ENCODE data around the gene SORCS2.

The SORCS2 gene

DNA sequence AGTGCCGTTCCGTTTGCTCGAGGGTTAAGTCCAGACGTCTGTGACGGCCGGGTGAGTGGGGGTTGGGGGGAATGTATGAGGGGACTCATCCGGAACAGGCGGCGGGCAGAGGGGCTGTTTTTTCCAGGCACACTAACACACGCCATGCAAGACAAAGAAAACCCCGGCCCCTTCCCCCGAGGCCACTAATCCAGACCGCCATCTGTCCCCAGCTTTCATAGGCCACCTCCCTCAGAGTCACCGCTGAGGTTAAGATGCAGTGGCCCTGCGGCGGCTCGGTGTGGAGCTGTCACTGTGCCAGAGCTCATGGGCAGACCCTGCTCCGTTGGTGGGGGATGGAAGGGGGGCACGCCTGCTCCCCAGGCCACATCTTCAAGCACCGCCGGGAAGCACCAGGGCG is 34.1 kb downstream of the SORCS2 start:
- peak; percentile 70 for TF ChIP-seq GATA2 (IDR thresholded peaks at IDR 0.05; ENCODE audit: low read depth, low read length)
- no peak for TF ChIP-seq GATA3 (IDR thresholded peaks at IDR 0.05; ENCODE audit: low read depth, low read length)

DNA sequence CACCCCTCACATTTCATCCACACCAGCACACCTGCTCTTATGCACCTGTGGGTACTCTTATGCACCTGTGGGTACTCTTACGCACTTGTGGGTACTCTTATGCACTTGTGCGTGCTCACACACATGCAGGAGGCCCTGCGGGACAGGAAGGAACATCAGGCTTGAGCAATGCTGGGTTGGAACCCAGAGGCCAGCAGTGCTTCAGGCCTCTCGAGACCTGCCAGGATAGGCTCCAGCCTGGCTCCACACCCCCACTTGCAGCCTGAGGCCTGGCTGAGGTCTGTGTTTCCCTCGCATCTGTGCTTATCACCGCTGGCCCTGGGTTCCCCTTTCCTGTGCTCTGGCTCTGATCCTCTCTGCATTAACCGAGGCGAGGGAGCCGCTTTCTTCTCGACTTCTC is 34.7 kb downstream of the SORCS2 start:
- no peak for TF ChIP-seq GATA3 (IDR thresholded peaks at IDR 0.05; ENCODE audit: low read depth, low read length)
- no peak for TF ChIP-seq GATA2 (IDR thresholded peaks at IDR 0.05; ENCODE audit: low read depth, low read length)

DNA sequence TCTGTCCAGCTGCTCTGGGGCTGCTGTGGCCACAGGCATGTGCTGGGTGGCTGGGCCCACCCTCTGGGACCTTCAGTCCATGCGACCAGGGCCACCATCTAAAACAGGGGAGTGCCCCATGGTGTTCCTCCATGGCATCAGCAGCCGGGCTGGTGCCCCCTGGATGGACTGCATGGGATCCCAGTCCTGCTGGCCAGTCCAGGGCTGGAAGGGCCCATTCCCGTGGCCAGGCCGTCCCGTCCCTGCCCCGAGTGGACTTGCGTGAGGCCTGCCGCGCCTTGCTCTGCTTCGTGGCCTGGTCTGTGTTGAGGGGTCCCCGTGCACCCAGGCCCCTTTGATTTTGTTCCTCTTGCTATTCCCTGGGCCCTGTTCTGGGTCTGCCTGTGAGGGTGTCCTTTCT is 36.4 kb downstream of the SORCS2 start:
- TF ChIP-seq GATA3 (IDR thresholded peaks at IDR 0.05; ENCODE audit: low read depth, low read length) (no peak), GATA2 (IDR thresholded peaks at IDR 0.05; ENCODE audit: low read depth, low read length) (no peak)

DNA sequence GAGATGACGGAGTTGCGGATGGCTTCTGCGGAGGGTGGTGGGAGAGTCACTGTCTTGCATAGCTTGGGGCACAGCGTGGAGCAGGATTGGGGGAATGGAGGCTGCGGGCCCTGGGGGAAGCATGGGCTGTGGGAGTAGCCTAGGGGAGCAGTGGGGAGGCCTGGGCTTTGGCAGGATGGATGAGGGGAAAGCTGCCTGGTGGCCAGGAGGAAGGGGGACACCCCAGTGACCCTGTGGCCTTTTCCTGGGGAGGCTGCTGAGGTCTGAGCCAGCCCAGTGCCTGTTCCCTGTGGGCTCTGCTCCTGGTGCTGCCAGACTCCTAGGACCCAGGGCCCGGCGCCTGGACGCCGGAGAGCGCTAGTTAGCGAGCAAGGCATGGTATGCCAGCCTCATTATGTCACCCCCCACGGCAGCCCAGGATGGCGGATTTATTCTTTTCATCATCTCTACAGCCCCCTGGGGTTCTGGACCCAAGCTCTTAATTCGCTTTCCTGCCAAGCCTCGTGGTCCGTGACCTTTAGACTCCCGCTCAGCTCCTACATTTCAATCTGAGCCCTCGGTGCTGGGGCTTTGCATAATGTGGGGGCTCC is 39.8 kb downstream of the SORCS2 start:
- TF ChIP-seq GATA2 (IDR thresholded peaks at IDR 0.05; ENCODE audit: low read depth, low read length) (no peak), GATA3 (IDR thresholded peaks at IDR 0.05; ENCODE audit: low read depth, low read length) (no peak)

DNA sequence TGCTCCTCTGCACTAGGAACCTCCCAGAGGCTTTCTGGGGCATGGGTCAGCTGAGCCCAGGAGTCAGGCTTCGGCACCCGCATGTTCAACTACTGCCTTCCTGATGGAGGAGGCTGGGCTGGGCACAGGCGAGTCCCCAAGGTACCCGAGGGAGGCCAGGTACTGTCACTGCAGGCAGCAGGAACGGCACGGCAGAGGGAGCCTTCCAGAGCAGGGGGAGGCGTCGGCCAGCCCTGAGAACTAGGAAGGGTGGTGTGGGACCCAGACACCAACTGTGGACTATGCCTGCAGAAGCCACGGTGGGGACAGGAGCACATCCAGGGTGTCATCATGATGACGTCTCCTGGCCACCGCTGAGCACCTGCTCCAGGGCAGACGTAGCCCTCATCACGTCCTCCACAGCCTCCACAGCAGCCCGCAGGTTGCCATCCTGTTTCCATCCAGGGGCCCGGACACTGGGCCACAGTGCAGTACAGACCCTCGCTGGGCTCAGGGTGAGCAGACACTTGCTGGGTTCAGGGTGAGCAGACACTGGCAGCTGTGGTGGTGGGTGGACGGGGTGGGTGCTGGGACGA is 40.8 kb downstream of the SORCS2 start:
- TF ChIP-seq GATA2 (IDR thresholded peaks at IDR 0.05; ENCODE audit: low read depth, low read length) (no peak), GATA3 (IDR thresholded peaks at IDR 0.05; ENCODE audit: low read depth, low read length) (no peak)

DNA sequence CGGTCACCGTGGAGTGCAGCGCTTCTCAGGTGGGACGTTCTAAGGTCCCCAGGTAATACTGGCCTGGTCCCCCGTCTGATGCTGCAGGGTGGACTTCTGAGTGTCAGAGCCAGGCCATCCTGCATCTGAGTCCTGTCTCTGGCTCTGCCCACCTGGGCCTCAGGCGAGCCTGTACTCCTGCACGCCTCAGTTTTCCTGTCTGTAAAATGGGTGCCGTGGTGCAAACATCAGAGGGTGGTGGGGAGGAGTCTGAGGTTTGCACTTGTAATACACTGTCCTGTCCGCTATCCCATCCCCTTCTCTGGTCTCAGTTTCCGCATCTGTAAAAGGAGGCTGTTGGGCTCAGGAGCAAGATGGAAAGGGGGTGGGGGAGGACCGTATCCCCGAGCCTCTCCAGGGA is 41.3 kb downstream of the SORCS2 start:
- TF ChIP-seq GATA2 (IDR thresholded peaks at IDR 0.05; ENCODE audit: low read depth, low read length) (no peak), GATA3 (IDR thresholded peaks at IDR 0.05; ENCODE audit: low read depth, low read length) (no peak)

GRCh38 chr4:7234355-7235029 is 42.2 kb downstream of the SORCS2 start:
- no peak for TF ChIP-seq GATA3 (IDR thresholded peaks at IDR 0.05; ENCODE audit: low read depth, low read length)
- TF ChIP-seq GATA2 (IDR thresholded peaks at IDR 0.05; ENCODE audit: low read depth, low read length): no peak

DNA sequence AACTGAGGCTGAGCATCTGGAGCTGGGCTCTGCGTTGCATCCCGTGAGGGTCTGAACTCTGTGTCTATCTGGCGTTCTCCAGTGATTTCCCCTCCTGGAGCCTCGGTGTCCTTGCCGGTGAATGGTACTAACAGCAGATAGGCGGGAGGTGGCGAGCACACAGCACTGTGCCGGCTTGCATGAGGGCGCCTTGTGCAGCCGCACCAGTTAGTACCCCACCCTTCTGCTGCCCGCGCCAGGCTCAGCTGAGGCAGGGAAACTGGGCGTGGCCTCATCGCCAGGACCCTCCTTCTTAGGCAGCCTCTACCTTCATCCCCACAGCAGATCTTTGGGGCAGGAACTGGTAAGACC is 42.7 kb downstream of the SORCS2 start:
- no peak for TF ChIP-seq GATA2 (IDR thresholded peaks at IDR 0.05; ENCODE audit: low read depth, low read length)
- no peak for TF ChIP-seq GATA3 (IDR thresholded peaks at IDR 0.05; ENCODE audit: low read depth, low read length)

DNA sequence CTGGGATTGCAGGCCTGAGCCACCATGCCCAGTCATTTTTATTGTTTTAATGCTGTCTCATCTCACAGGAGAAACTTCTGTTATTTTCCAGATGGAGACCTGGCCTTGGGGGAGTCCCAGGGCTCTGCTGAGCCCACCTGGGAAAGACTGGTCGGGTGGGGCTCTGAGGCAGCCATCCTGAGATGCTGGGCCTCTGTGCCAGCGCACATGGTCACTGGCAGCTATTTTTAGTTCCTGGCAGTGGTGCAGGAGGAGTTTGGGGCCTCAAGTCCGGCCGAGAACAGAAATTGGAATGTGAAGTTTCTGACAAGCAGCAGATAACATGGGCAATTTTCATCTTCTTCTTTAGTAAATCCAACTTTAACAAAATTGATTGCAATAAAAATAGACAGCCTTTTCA is 44.5 kb downstream of the SORCS2 start:
- TF ChIP-seq GATA2 (IDR thresholded peaks at IDR 0.05; ENCODE audit: low read depth, low read length) (no peak), GATA3 (IDR thresholded peaks at IDR 0.05; ENCODE audit: low read depth, low read length) (no peak)

GRCh38 chr4:7237873-7238272 is 45.5 kb downstream of the SORCS2 start:
- TF ChIP-seq GATA3 (IDR thresholded peaks at IDR 0.05; ENCODE audit: low read depth, low read length): no peak
- no peak for TF ChIP-seq GATA2 (IDR thresholded peaks at IDR 0.05; ENCODE audit: low read depth, low read length)

- no peak for TF ChIP-seq GATA2 (IDR thresholded peaks at IDR 0.05; ENCODE audit: low read depth, low read length)
- TF ChIP-seq GATA3 (IDR thresholded peaks at IDR 0.05; ENCODE audit: low read depth, low read length): no peak
These were observed 46.1 kb downstream of the SORCS2 start for GRCh38 chr4:7238300-7238960.

DNA sequence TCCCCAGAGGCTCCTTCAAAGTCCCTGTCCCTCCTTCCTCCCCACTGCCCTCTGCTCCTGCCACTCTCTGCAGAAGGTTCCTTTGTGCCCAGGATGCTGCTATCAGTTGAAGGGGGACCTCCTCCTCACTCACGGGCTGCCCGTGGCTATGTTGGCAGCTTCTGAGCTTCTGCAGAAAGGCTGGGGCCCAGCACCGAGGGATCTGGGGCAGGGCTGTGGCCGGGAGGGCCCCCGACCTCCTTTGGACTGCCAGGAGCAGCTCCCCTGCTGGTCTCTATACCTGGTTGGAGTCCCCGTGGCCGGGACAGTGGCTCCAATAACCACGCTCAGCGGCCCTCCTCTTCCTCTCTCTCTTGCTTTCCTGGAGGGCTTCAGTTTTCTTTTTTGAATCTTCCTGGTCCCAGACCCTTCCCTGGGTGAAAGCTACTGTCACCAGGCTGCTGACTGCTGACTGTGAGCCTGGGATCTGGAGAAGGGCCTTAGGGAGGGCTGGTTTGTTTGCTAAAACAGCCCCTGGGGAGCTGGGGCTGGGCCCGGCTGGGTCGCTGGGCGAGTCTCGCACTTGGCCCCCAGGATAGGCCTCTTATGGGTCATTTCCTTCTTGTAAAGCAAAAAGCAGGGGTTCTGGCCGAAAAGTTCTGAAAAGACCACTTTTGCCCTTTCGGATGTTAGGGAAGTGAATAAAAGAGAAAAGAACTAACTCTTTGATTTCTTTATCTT is 46.9 kb downstream of the SORCS2 start:
- TF ChIP-seq GATA3 (IDR thresholded peaks at IDR 0.05; ENCODE audit: low read depth, low read length): no peak
- no peak for TF ChIP-seq GATA2 (IDR thresholded peaks at IDR 0.05; ENCODE audit: low read depth, low read length)

DNA sequence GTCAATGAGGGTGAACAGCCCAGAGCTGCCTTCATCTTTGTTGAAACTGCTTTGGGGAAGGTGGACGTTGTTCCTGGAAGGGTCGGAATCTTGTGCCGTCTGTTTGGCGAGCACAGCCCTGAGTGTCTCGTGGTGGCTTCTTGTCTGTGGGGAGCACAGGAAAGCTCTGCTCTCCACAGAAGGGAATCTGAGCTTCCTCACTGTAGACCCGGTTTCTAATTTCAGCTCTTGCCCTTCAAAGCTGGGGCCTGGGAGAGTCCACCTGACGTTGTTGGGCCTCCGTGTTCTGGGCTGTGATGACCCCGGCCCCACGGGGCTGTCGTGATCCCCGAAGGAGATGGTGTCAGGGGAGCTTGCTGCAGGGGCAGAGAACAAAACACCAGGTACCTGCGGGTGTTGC is 47.5 kb downstream of the SORCS2 start:
- TF ChIP-seq GATA3 (IDR thresholded peaks at IDR 0.05; ENCODE audit: low read depth, low read length): no peak
- TF ChIP-seq GATA2 (IDR thresholded peaks at IDR 0.05; ENCODE audit: low read depth, low read length): no peak

DNA sequence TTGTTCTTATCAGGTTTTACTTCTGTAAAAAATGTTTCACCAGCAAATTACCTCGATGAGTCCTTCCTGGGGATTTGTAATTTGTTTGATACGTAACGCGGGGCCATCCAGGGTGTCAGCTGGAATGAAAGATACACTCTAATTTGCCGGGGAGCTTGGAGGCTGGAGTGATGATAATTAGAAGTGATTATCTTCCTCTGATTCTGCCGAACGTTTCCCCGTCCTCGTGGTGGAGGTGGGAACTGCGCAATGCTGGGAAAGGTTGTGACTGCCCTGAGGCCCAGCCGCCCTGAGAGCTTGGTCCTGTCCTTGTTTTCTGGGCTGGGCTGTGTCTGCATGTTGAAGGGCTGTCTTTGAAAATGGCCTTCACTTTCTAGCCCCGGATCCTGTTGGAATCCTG is 48.0 kb downstream of the SORCS2 start:
- TF ChIP-seq GATA2 (IDR thresholded peaks at IDR 0.05; ENCODE audit: low read depth, low read length) (no peak), GATA3 (IDR thresholded peaks at IDR 0.05; ENCODE audit: low read depth, low read length) (no peak)

Measured in SH-SY5Y (cell line).